DMS79 (cell line): Measurements from ENCODE around the gene CXCL6.

Source experiments
- DNase-seq: peaks from one replicate; lab custom pipeline; 2025; lab: John Stamatoyannopoulos, UW

Gene CXCL6

GRCh38 chr4:73868206-73869129, 32.0 kb downstream of the CXCL6 start:
- DNase-seq, result no peak

DNA sequence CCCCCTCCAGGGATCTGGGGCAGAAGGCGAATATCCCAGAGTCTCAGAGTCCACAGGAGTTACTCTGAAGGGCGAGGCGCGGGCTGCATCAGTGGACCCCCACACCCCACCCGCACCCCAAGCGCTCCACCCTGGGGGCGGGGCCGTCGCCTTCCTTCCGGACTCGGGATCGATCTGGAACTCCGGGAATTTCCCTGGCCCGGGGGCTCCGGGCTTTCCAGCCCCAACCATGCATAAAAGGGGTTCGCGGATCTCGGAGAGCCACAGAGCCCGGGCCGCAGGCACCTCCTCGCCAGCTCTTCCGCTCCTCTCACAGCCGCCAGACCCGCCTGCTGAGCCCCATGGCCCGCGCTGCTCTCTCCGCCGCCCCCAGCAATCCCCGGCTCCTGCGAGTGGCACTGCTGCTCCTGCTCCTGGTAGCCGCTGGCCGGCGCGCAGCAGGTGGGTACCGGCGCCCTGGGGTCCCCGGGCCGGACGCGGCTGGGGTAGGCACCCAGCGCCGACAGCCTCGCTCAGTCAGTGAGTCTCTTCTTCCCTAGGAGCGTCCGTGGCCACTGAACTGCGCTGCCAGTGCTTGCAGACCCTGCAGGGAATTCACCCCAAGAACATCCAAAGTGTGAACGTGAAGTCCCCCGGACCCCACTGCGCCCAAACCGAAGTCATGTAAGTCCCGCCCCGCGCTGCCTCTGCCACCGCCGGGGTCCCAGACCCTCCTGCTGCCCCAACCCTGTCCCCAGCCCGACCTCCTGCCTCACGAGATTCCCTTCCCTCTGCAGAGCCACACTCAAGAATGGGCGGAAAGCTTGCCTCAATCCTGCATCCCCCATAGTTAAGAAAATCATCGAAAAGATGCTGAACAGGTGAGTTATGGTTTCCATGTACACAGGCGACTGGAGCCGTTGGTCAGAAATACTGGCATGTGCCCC, 32.9 kb downstream of the CXCL6 start, which contains the start of gene CXCL1:
Gene CXCL1 (plus strand): TSS at position 264 of the 926 bp plus-strand sequence. CDS start 78 bp downstream, at position 342.
- DNase-seq, result no peak

DNA sequence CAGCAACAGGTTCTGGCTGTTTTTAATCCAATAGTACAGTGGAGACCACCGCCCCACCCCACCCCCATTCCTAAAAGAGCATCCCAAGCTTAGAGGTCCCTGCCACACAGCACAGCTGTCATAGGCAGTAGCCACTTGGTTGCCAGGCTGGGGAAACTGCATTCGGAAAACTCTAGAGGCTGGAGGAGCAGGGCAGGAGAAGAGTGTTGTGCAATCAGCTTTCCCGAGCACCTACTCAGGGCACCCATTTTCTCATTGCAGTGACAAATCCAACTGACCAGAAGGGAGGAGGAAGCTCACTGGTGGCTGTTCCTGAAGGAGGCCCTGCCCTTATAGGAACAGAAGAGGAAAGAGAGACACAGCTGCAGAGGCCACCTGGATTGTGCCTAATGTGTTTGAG, 33.8 kb downstream of the CXCL6 start:
- DNase-seq, result no peak

GRCh38 chr4:73870768-73871167, 34.3 kb downstream of the CXCL6 start:
- no peak for DNase-seq

DNA sequence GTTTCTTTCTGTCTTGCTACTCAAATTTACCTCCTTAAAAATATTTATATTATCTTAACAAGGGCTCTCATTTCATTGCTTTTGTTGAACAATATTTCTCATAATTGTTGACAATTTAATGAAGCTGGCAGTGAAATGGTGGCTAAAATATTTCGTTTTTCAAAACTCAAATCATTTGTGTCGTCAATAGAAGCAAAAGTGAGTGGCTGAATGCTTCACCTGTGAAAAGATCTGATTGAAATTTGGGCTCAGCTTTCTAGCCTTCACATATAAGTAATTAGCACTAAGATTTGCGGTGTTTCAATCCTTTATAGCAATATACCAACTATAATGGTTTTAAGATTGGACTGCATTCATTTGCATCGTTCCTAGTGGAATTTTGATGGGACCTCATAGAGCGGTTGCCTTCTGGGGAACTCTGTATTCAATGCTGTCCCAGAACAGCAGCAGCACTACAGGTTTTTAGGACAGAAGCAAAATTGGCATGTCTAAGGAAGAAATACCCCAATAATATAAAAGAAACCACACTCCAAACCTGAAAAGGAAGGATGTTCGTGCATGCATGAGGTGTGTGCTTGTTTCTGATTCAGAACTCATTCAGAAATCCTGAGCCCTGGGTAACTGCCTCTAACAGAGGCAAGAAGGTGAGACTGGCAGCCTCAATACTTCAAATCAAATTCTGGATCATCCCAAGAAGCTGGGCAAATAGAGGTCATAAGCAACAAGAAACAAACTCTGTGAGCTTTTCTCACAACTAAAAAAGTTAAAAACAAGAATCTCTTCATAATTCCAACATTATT, 35.2 kb downstream of the CXCL6 start:
- DNase-seq, result no peak

DNA sequence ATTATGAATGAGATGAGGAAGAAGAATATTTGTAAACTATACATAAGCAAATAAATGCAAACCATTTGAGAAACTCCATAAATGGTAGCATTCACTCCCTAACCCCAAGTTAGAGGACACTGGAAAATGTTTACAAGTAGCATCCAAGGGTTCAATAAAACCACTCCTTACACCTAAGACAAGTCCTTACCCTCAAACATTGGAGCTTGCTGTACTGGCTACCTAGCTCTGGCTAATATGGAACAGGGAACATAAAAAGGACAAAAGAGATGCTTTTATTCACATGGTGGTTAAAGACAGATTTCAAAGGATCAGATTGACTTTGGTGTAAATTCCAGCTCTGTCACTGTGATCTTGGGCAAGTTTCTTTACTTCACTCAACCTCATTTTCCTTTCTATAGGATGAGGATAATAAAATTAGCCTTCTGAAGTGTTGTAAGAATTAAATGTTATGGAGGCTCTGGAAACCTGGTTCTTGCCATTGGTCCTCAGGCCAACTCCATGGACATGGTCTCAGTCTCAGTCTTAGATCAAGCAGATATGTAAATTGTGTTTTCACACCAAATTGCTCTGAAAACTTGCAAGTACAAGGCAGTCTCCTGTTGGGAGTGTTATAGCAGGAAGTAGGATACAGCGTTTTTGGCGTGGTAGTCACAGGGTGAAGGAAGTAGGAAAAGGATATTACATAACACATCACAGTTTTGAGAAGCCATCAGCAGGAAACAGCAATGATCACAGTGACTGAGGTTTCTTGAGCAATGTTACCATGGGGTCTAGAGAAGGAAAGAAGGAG, 36.0 kb downstream of the CXCL6 start:
- DNase-seq, result no peak

- DNase-seq, result no peak
Observed at GRCh38 chr4:73874386-73874785, 37.9 kb downstream of the CXCL6 start.

- no peak for DNase-seq
Observed at GRCh38 chr4:73875401-73875800, 38.9 kb downstream of the CXCL6 start.

DNA sequence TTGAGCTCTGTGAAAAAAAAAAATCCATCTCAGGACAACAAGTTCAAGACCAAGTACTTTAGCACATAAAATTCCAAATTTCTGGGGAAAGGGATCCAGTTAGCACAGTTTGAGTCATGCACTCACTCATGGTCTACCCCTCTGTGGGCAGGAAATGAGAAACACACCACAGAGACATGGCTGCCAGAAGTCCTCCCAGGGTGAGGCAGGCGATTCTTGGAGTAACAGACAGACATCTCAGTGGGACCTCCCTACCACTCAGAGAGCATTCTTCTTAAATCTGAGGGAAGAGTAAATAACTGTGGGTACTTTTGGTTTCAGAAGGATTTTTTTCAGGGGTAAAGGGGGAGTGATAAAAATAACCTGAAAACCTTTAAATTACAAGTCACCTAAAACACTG, 46.8 kb downstream of the CXCL6 start:
- DNase-seq, result no peak

GRCh38 chr4:73885574-73886267, 49.2 kb downstream of the CXCL6 start:
- no peak for DNase-seq
